ENCODE results near the gene WIPI1. TPM values are rescaled to one million over a fixed set of nuclear protein-coding genes. Genes with fewer than 3 reads are reported as not detected.

WIPI1 gene
- total and polyA plus RNA-seq, 2 of the 13 experiments (the other 11 are each of a cell fraction or from before 2014, with no cell fraction given), result 29.4 to 141 TPM

- TF ChIP-seq MAZ (IDR thresholded peaks at IDR 0.05; ENCODE audit: borderline replicate concordance, low read depth, low read length) (no peak), MAZ (CRISPR knock-in tag; IDR thresholded peaks at IDR 0.05; ENCODE audit: low read depth) (0 out of 2 replicates have a peak, but pooled peaks have one; percentile 29), POLR2G (IDR thresholded peaks at IDR 0.05; ENCODE audit: low read depth, low read length) (no peak), ZNF782 (CRISPR knock-in tag; IDR thresholded peaks at IDR 0.05; ENCODE audit: borderline replicate concordance) (no peak), HES4 (CRISPR knock-in tag; IDR thresholded peaks at IDR 0.05; ENCODE audit: borderline replicate concordance) (no peak), AHR (CRISPR knock-in tag; IDR thresholded peaks at IDR 0.05) (no peak), TCF7L2 (IDR thresholded peaks at IDR 0.05; ENCODE audit: low read depth, low read length) (no peak), ELK4 (CRISPR knock-in tag; IDR thresholded peaks at IDR 0.05; ENCODE audit: borderline replicate concordance) (no peak), PLSCR1 (CRISPR knock-in tag; IDR thresholded peaks at IDR 0.05; ENCODE audit: borderline replicate concordance) (no peak), ZNF772 (CRISPR knock-in tag; IDR thresholded peaks at IDR 0.05) (0 out of 2 replicates have a peak, but pooled peaks have one; percentile 3), SRSF1 (optimal IDR thresholded peaks at IDR 0.05; ENCODE audit: low read depth, low read length) (no peak), CENPX (CRISPR knock-in tag; IDR thresholded peaks at IDR 0.05) (no peak), ZNF280D (CRISPR knock-in tag; IDR thresholded peaks at IDR 0.05) (no peak), XBP1 (CRISPR knock-in tag; IDR thresholded peaks at IDR 0.05) (no peak), AKAP8 (CRISPR knock-in tag; IDR thresholded peaks at IDR 0.05) (0 out of 2 replicates have a peak, but pooled peaks have one; percentile 14), GMEB2 (CRISPR knock-in tag; IDR thresholded peaks at IDR 0.05; ENCODE audit: low read depth) (no peak), TBX2 (CRISPR knock-in tag; IDR thresholded peaks at IDR 0.05; ENCODE audit: borderline replicate concordance) (peak; percentile 13; the same call in 1 of the 2 replicates), ZNF550 (CRISPR knock-in tag; IDR thresholded peaks at IDR 0.05; ENCODE audit: borderline replicate concordance) (no peak)
- TF ChIP-seq, protein P1, sequence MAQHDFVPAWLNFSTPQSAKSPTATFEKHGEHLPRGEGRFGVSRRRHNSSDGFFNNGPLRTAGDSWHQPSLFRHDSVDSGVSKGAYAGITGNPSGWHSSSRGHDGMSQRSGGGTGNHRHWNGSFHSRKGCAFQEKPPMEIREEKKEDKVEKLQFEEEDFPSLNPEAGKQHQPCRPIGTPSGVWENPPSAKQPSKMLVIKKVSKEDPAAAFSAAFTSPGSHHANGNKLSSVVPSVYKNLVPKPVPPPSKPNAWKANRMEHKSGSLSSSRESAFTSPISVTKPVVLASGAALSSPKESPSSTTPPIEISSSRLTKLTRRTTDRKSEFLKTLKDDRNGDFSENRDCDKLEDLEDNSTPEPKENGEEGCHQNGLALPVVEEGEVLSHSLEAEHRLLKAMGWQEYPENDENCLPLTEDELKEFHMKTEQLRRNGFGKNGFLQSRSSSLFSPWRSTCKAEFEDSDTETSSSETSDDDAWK (CRISPR knock-in tag; IDR thresholded peaks at IDR 0.05), result no peak
- TF ChIP-seq, protein P2, sequence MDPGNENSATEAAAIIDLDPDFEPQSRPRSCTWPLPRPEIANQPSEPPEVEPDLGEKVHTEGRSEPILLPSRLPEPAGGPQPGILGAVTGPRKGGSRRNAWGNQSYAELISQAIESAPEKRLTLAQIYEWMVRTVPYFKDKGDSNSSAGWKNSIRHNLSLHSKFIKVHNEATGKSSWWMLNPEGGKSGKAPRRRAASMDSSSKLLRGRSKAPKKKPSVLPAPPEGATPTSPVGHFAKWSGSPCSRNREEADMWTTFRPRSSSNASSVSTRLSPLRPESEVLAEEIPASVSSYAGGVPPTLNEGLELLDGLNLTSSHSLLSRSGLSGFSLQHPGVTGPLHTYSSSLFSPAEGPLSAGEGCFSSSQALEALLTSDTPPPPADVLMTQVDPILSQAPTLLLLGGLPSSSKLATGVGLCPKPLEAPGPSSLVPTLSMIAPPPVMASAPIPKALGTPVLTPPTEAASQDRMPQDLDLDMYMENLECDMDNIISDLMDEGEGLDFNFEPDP (CRISPR knock-in tag; conservative IDR thresholded peaks at IDR 0.05), result no peak
Observed at GRCh38 chr17:68390888-68391545, 66.3 kb downstream of the WIPI1 start (continued).

Measured in HepG2 (cell line).